ENCODE data around the gene ZNF236.

The ZNF236 gene

GRCh38 chr18:76992226-76993084, 170.1 kb downstream of the ZNF236 start:
- DNase-seq: no peak

- DNase-seq: no peak
These were observed 170.7 kb downstream of the ZNF236 start for GRCh38 chr18:76993085-76993382.

- DNase-seq: no peak
These were observed 171.2 kb downstream of the ZNF236 start for GRCh38 chr18:76993573-76993972.

GRCh38 chr18:76994086-76994654, 171.8 kb downstream of the ZNF236 start:
- no peak for DNase-seq

GRCh38 chr18:76995896-76996295, 173.5 kb downstream of the ZNF236 start:
- no peak for DNase-seq

- DNase-seq: no peak
These were observed 174.1 kb downstream of the ZNF236 start for GRCh38 chr18:76996429-76996828.

GRCh38 chr18:76997951-76998808, 175.8 kb downstream of the ZNF236 start:
- no peak for DNase-seq

- DNase-seq: no peak
These were observed 176.7 kb downstream of the ZNF236 start for GRCh38 chr18:76999077-76999476.

- DNase-seq: peak in 1 of 2 donors; percentile 20
These were observed 178.2 kb downstream of the ZNF236 start for GRCh38 chr18:77000527-77000926.

GRCh38 chr18:77001041-77001440, 178.7 kb downstream of the ZNF236 start:
- DNase-seq: no peak

GRCh38 chr18:77001979-77002378, 179.6 kb downstream of the ZNF236 start:
- no peak for DNase-seq

GRCh38 chr18:77002496-77002895, 180.1 kb downstream of the ZNF236 start:
- DNase-seq: no peak

- no peak for DNase-seq
These were observed 181.0 kb downstream of the ZNF236 start for GRCh38 chr18:77003316-77003715.

GRCh38 chr18:77004555-77005380, 182.4 kb downstream of the ZNF236 start:
- DNase-seq: peak; percentile 25 to 42

- DNase-seq: no peak
These were observed 183.4 kb downstream of the ZNF236 start for GRCh38 chr18:77005651-77006195.

- no peak for DNase-seq
These were observed 184.2 kb downstream of the ZNF236 start for GRCh38 chr18:77006305-77007175.

GRCh38 chr18:77007251-77007650, 184.9 kb downstream of the ZNF236 start:
- no peak for DNase-seq

GRCh38 chr18:77008006-77008405, 185.6 kb downstream of the ZNF236 start:
- DNase-seq: no peak

- DNase-seq: no peak
These were observed 186.4 kb downstream of the ZNF236 start for GRCh38 chr18:77008576-77009315.

- DNase-seq: no peak
These were observed 187.3 kb downstream of the ZNF236 start for GRCh38 chr18:77009675-77010074.

GRCh38 chr18:77012120-77012519, 189.8 kb downstream of the ZNF236 start:
- no peak for DNase-seq

Data from bone marrow (tissue), 2 donors.